Upper lobe of left lung (tissue), 6 donors: ENCODE results near the gene C1QTNF12. TPM values are rescaled to one million over a fixed set of nuclear protein-coding genes. Genes with fewer than 3 reads are reported as not detected.

Experiments
- ATAC-seq, 2 donors: fragments of 200-7000 bp; cut with Tn5 transposase; one replicate each; pipeline ENCODE4 v1.9.1; 2022; ENCODE audit warnings: mild to moderate bottlenecking in 2 of 2, moderate library complexity in 2 of 2; ENCODE audit not compliant: low FRiP score in 2 of 2
- DNase-seq, 2 donors: peaks; one replicate each; pipeline ENCODE4 v3.0.0-alpha.2; 2019 to 2020
- H3K27ac ChIP-seq, 4 donors: fragments of 200-600 bp; sonication (generic); one replicate each; pipeline ENCODE4 v1.5.1; 2016 to 2019
- H3K27me3 ChIP-seq, 4 donors: fragments of 200-600 bp; sonication (generic); one replicate each; pipeline ENCODE4 v1.5.1; 2017 to 2019
- H3K36me3 ChIP-seq, 4 donors: fragments of 200-600 bp; sonication (generic); one replicate each; pipeline ENCODE4 v1.5.1; 2016 to 2019
- H3K4me1 ChIP-seq, 4 donors: fragments of 200-600 bp; sonication (generic); one replicate each; pipeline ENCODE4 v1.5.1; 2018 to 2019
- H3K4me3 ChIP-seq, 4 donors: fragments of 200-600 bp; sonication (generic); one replicate each; pipeline ENCODE4 v1.5.1; 2017 to 2019; ENCODE audit warnings: mild to moderate bottlenecking in 2 of 4, moderate library complexity in 1 of 4
- H3K9me3 ChIP-seq, 4 donors: fragments of 200-600 bp; sonication (generic); one replicate each; pipeline ENCODE4 v1.5.1; 2018 to 2019
- CTCF ChIP-seq, 6 experiments: fragments of 450-650 bp in 4 of 6; fragments of 200-600 bp in 2 of 6; sonication (generic) in 2 of 6; IDR thresholded peaks; one replicate each; pipeline ENCODE4 v1.5.1; 2016 to 2019; ENCODE audit warnings: antibody characterized with exemption in 6 of 6
- EP300 ChIP-seq, 4 donors: sonication (generic); formaldehyde crosslinking; IDR thresholded peaks; one replicate each; pipeline ENCODE4 v1.5.1; 2017; ENCODE audit warnings: antibody characterized with exemption in 4 of 4, control low read depth in 2 of 4
- POLR2A ChIP-seq, 4 donors: fragments of 450-650 bp; IDR thresholded peaks; one replicate each; pipeline ENCODE4 v1.5.1; 2016 to 2017; ENCODE audit warnings: antibody characterized with exemption in 4 of 4, mild to moderate bottlenecking in 2 of 4
- POLR2AphosphoS5 ChIP-seq, 2 donors: sonication (generic); formaldehyde crosslinking; IDR thresholded peaks; one replicate each; pipeline ENCODE4 v1.5.1; 2017; ENCODE audit warnings: antibody characterized with exemption in 2 of 2
- WGBS, 2 donors: methylation state at CpG; one replicate each; pipeline ENCODE4 v1.1.5; 2017 to 2018; 5-methylcytosine and 5-hydroxymethylcytosine counted together
- total RNA-seq, 6 donors: library from RNA; depleted of rRNA in 4 of 6; stranded (reverse); fragments of >200 nt in 4 of 6; gene quantifications; one replicate each; pipeline versions ENCODE4 v1.1.0 to v1.2.1, GENCODE V29; 2016 to 2021
- donor health status: DM: no; HTN: no; CAD: no; lungs with moderate emphysema.
- donor health status: DM: no; HTN: yes; CAD: no; lungs with severe emphysema.

The C1QTNF12 gene
- total RNA-seq, 6 donors from 2014 or later: 1.9 to 6.3 (median 2.8) TPM; not detected in 2

- no peak overlapping the region for H3K4me3 ChIP-seq
- peak in 1 of 2 donors; percentile 85 for DNase-seq
- peaks cover 20 to 35% (median 30%) of the 10 kb centered on the region in 4 donors for H3K4me1 ChIP-seq
- no peaks in the 10 kb centered on the region for H3K27me3 ChIP-seq
- TF ChIP-seq CTCF (IDR thresholded peaks at IDR 0.05) (no peak), POLR2AphosphoS5 (IDR thresholded peaks at IDR 0.05) (no peak), EP300 (IDR thresholded peaks at IDR 0.05) (no peak), POLR2A (IDR thresholded peaks at IDR 0.05) (no peak)
- H3K27ac ChIP-seq: no peak overlapping the region
- H3K36me3 ChIP-seq: peaks cover 20 to 62% (median 52%) of the 10 kb centered on the region in 4 donors
- WGBS, 2 donors: 92 to 93% methylated on average over 57 to 67 of the region's 74 CpGs
- ATAC-seq: no peak
- no peaks in the 10 kb centered on the region for H3K9me3 ChIP-seq
Observed at GRCh38 chr1:1216770-1217620, 29.5 kb downstream of the C1QTNF12 start.

- Histone ChIP-seq H3K4me3 (no peak overlapping the region), H3K9me3 (no peaks in the 10 kb centered on the region), H3K4me1 (peaks cover 20 to 44% (median 35%) of the 10 kb centered on the region in 4 donors), H3K36me3 (peaks cover 16 to 53% (median 43%) of the 10 kb centered on the region in 4 donors), H3K27me3 (no peaks in the 10 kb centered on the region), H3K27ac (peak overlapping the region in 1 of 4 donors; percentile 7)
- DNase-seq (peak in 1 of 2 donors; percentile 74), ATAC-seq (no peak)
- TF ChIP-seq CTCF (IDR thresholded peaks at IDR 0.05): no peak
- TF ChIP-seq EP300 (IDR thresholded peaks at IDR 0.05): no peak
- no peak for TF ChIP-seq POLR2AphosphoS5 (IDR thresholded peaks at IDR 0.05)
- TF ChIP-seq POLR2A (IDR thresholded peaks at IDR 0.05): no peak
- 91 to 95% methylated on average over 13 to 21 of the region's 21 CpGs for WGBS, 2 donors
Observed at GRCh38 chr1:1215881-1216605, 30.5 kb downstream of the C1QTNF12 start.

GRCh38 chr1:1215080-1215676, 31.3 kb downstream of the C1QTNF12 start:
- Histone ChIP-seq H3K4me3 (no peak overlapping the region), H3K4me1 (peaks cover 20 to 44% (median 35%) of the 10 kb centered on the region in 4 donors), H3K27me3 (no peaks in the 10 kb centered on the region), H3K9me3 (no peaks in the 10 kb centered on the region), H3K27ac (peak overlapping the region in 2 of 4 donors; percentile 7 to 19), H3K36me3 (peaks cover 10 to 44% (median 35%) of the 10 kb centered on the region in 4 donors)
- peak in 1 of 2 donors; percentile 50 for DNase-seq
- WGBS, 2 donors: 38% methylated on average over 8 to 11 of the region's 11 CpGs
- TF ChIP-seq POLR2AphosphoS5 (IDR thresholded peaks at IDR 0.05): no peak
- TF ChIP-seq CTCF (IDR thresholded peaks at IDR 0.05): no peak
- no peak for TF ChIP-seq POLR2A (IDR thresholded peaks at IDR 0.05)
- no peak for TF ChIP-seq EP300 (IDR thresholded peaks at IDR 0.05)
- ATAC-seq: no peak

GRCh38 chr1:1213345-1214265, 32.9 kb downstream of the C1QTNF12 start, which contains the start of gene TNFRSF4:
TNFRSF4 (minus strand) TSS chr1:1214153; CDS start chr1:1214127, 26 bp downstream.
- Histone ChIP-seq H3K27ac (peak within 1 kb of the TSS; percentile 28 to 81 (median 66)), H3K36me3 (peaks cover 9 to 28% (median 23%) of the 10 kb centered on the region in 4 donors), H3K27me3 (no peaks in the 10 kb centered on the region), H3K4me3 (peak within 1 kb of the TSS in 3 of 4 donors; percentile 33 to 51 (median 42)), H3K4me1 (peaks cover 21 to 51% (median 39%) of the 10 kb centered on the region in 4 donors), H3K9me3 (no peaks in the 10 kb centered on the region)
- no peak for TF ChIP-seq POLR2A (IDR thresholded peaks at IDR 0.05)
- TF ChIP-seq POLR2AphosphoS5 (IDR thresholded peaks at IDR 0.05): no peak
- no peak for TF ChIP-seq CTCF (IDR thresholded peaks at IDR 0.05)
- no peak for TF ChIP-seq EP300 (IDR thresholded peaks at IDR 0.05)
- 28 to 46% methylated on average over 7 to 46 of the region's 56 CpGs for WGBS, 2 donors
- ATAC-seq (peak in 1 of 2 donors; percentile 1), DNase-seq (peak in 1 of 2 donors; percentile 83)
